ENCODE data around the gene ZNF764. TPM values are rescaled to one million over a fixed set of nuclear protein-coding genes. Genes with fewer than 3 reads are reported as not detected.
A peak's percentile ranks its signal among the peaks of the same experiment; 100 is the strongest.
"Not testable (repeated sequence)": the region's sequence is repeated elsewhere in the genome, so short reads cannot be mapped to it uniquely, and the experiment has no call there.

ZNF764 gene
- total RNA-seq, 1 donor from 2014 or later, result 4.4 TPM

DNA sequence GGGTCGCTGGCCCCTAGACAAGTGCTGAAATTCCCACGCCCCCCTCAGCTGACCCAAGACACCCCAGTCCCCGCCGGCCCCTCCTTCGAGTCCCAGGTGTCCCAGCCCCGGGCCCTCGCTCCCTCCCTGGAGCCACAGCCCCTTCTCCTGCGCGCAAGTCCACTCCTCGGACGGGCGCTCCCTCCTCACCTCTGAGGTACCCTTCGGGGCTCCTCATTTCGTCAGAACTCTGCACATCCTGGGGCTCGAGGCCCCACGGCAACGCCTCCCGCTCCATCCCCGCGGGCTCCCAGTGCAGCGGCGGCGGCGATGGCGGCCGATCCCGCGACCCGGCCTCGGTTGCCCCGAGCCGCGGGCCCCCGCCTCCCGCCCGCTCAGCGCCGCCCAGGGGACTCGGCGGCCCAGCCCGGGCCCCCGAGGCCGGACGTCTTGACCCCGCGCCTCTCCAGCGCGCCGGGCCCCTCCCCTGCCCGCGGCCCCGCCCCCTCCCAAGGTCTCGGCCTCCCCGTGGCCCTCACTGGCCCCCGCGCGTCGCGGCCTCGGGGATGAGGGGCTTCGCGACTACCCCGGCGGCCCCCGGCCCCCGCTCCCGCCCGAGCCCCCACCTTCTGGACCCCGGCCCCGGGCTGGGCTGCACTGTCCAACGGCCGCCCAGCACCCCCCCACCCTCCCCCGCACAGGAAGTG lies 31.9 kb downstream of the ZNF764 start, which contains the start of gene ZNF768:
Gene ZNF768 (minus strand): TSS at position 430 of the 686 bp plus-strand sequence. CDS start 153 bp downstream, at position 277.
- DNase-seq, result peak; percentile 42

DNA sequence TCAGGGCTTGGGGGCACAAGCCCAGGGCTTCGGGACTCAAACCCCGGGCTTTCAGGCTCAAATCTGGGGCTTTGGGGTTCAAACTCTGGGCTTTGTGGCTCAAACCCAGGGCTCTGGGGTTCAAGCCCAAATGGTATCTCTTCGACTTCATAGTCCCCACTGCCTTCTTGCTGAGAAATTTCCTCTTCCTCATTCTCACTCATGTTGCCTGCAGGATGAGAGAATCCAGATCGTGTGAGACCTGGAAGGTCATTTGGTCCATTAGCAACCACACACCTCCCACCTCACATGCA lies 32.4 kb downstream of the ZNF764 start:
- no peak for DNase-seq

DNA sequence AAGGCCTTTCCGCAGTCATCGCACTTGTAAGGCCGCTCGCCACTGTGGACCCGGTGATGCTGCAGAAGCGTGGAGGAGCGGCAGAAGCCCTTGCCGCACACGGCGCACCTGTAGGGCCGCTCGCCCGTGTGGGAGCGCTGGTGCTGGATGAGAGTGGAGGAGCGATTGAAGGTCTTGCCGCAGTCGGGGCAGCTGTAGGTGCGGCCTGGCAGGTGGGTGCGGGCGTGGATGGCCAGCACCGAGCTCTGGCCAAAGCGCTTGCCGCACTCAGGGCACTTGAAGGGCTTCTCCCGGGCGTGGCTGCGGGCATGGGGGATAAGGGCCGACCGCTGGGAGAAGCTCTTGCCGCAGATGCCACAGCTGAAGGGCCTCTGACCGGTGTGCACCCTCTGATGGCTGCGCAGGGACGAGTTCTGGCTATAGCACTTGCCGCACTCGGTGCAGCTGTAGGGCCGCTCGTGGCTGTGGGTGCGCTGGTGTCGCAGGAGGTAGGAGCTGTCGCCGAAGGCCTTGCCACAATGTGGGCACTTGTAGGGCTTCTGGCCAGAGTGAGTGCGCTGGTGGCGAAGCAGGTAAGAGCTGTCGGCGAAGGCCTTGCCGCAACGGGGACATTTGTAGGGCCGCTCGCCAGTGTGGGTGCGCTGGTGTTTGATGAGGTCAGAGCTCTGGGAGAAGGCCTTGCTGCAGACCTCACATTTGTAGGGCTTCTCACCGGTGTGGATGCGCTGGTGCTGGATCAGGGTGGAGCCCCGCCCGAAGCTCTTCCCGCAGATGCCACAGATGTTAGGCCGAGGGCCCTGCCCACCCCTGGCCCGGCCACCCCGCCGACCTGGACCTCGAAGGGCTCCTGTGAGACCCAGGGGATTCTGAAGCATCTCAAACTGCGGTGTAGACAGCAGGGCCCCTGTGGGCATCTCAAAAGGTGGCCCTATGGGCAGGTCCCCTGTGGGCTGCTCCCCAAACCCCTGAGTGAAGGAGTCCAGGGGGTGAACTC lies 33.3 kb downstream of the ZNF764 start:
- no peak for DNase-seq

GRCh38 chr16:30523768-30524574 lies 34.2 kb downstream of the ZNF764 start:
- no peak for DNase-seq

DNA sequence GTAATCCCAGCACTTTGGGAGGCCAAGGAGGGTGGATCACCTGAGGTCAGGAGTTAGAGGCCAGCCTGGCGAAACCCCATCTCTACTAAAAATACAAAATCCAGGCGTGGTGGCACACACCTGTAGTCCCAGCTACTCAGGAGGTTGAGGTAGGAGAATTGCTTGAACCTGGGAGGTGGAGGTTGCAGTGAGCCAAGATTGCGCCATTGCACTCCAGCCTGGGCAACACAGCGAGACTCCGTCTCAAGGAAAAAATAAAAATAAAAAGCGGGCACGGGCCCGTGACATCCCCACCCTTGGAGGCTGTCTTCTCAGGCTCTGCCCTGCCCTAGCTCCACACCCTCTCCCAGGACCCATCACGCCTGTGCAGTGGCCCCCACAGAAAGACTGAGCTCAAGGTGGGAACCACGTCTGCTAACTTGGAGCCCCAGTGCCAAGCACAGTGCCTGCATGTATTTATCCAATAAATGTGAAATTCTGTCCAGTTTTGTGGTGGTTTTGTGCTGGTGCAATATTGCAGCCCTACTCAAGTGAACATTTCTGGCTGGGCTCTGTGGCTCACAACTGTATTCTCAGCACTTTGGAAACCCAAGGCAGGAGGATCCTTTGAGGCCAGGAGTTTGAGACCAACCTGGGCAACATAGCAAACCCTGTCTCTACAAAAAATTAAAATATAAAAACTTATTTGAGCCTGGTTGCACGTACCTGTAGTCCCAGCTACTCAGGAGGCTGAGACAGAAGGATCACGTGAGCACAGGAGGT lies 35.3 kb downstream of the ZNF764 start:
- not testable (repeated sequence) for DNase-seq

- DNase-seq, result no peak
Measured at GRCh38 chr16:30521873-30522641, 36.1 kb downstream of the ZNF764 start.

DNA sequence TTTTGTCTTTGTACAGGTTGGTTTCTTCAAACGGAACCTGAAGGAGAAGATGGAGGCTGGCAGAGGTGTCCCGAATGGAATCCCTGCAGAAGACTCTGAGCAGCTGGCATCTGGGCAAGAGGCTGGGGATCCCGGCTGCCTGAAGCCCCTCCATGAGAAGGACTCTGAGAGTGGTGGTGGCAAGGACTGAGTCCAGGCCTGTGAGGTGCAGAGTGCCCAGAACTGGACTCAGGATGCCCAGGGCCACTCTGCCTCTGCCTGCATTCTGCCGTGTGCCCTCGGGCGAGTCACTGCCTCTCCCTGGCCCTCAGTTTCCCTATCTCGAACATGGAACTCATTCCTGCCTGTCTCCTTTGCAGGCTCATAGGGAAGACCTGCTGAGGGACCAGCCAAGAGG lies 36.7 kb downstream of the ZNF764 start:
- DNase-seq, result no peak

DNA sequence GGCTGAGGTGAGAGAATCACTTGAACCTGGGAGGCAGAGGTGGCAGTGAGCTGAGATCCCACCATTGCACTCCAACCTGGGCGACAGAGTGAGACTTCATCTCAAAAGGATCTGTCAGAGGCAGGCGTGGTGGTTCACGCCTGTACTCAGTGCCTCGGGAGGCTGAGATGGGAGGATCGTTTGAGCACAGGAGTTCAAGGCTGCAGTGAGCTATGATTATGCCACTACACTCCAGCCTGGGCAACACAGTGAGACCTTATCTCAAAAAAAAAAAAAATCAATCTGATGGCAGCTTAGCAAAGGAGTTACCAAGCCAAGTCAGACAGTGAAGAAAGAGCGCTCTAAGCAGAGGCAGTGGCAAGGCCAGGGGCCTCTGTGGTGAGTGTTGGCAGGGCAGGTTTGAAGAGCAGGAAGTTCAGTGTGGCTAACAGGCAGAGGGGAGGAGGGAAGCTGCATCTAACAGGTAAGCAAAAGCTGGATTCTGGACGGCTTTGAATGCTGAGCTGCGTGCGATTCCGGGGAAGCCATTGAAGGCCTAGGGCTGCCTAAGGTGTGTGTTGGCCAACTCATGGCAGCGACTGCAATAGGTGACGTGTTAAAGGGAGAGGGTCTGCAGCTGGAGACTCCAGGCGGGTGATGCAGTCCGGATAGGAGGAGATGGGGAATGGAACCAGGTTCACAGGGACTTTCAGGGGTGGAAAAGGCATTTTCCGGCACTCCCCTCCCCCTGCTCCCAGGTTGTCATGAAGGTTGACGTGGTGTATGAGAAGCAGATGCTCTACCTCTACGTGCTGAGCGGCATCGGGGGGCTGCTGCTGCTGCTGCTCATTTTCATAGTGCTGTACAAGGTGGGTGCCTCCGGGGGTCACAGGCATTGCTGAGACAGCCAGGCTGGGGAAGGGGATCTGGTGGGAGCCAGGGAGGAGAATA lies 38.8 kb downstream of the ZNF764 start:
- DNase-seq, result no peak

GRCh38 chr16:30518552-30518951 lies 39.6 kb downstream of the ZNF764 start:
- DNase-seq, result no peak

- DNase-seq, result no peak
Measured at GRCh38 chr16:30515275-30515674, 42.9 kb downstream of the ZNF764 start.

DNA sequence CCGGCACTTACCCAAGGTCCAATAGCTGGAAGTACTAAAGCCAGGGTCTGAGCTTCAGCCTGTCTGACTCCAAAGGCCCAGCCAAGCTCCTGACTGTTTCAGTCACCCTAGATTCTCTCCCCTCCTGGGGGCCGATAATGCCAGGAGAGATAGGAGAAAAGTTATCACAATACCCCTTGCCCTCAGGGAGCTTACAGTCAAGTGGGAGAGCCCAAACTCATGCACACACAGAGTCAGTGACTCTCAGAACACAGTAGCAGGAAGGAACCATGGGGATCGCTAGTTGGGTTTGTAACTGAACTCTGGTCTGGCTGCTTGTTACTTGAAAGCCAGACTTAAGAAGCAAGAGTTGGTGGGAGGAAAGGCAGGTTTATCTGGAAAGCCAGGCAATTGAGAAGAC lies 46.7 kb downstream of the ZNF764 start:
- DNase-seq, result no peak

GRCh38 chr16:30510376-30510938 lies 47.7 kb downstream of the ZNF764 start:
- no peak for DNase-seq

- DNase-seq, result no peak
Measured at GRCh38 chr16:30509081-30509765, 49.0 kb downstream of the ZNF764 start.

Other genes with a start within 250 kb of the ZNF764 start
- gene CD2BP2, start 203.1 kb downstream of the ZNF764 start, total RNA-seq, result 44.4 and 50.4 TPM in 2 replicates
- gene TBC1D10B, start 187.9 kb downstream of the ZNF764 start, total RNA-seq, result 37.4 and 57.4 TPM in 2 replicates
- not detected in 2 replicates for gene MYL11, start 183.6 kb downstream of the ZNF764 start, total RNA-seq
- not detected in 2 replicates for gene SEPTIN1, start 175.8 kb downstream of the ZNF764 start, total RNA-seq
- 16.5 and 20.1 TPM in 2 replicates for gene ZNF48, start 163.0 kb downstream of the ZNF764 start, total RNA-seq
- 14.8 and 21.4 TPM in 2 replicates for gene ZNF771, start 150.8 kb downstream of the ZNF764 start, total RNA-seq
- 61.3 and 61.9 TPM in 2 replicates for gene DCTPP1, start 128.3 kb downstream of the ZNF764 start, total RNA-seq
- gene SEPHS2, start 112.5 kb downstream of the ZNF764 start, total RNA-seq, result 16.0 and 17.1 TPM in 2 replicates
- not detected in 2 replicates for gene ITGAL, start 85.6 kb downstream of the ZNF764 start, total RNA-seq
- gene ZNF768, start 31.8 kb downstream of the ZNF764 start, total RNA-seq, result 18.6 and 21.3 TPM in 2 replicates
- gene ZNF747, start 23.5 kb downstream of the ZNF764 start, total RNA-seq, result 8.7 and 9.3 TPM in 2 replicates
- 10.6 and 10.9 TPM in 2 replicates for gene ZNF688, start 13.3 kb upstream of the ZNF764 start, total RNA-seq
- gene ZNF785, start 27.3 kb upstream of the ZNF764 start, total RNA-seq, result 8.1 and 11.9 TPM in 2 replicates
- 5.8 and 6.0 TPM in 2 replicates for gene ZNF689, start 52.0 kb upstream of the ZNF764 start, total RNA-seq
- gene PRR14, start 92.6 kb upstream of the ZNF764 start, total RNA-seq, result 8.0 and 14.4 TPM in 2 replicates
- gene FBRS, start 100.1 kb upstream of the ZNF764 start, total RNA-seq, result 20.6 and 20.7 TPM in 2 replicates
- 44.1 and 69.1 TPM in 2 replicates for gene SRCAP, start 140.8 kb upstream of the ZNF764 start, total RNA-seq
- gene PHKG2, start 190.1 kb upstream of the ZNF764 start, total RNA-seq, result 20.1 and 21.4 TPM in 2 replicates
- 0.93 and 1.2 TPM in 2 replicates for gene CFAP119, start 203.7 kb upstream of the ZNF764 start, total RNA-seq
- 64.5 and 100 TPM in 2 replicates for gene RNF40, start 203.9 kb upstream of the ZNF764 start, total RNA-seq
- 6.1 and 8.4 TPM in 2 replicates for gene ZNF629, start 228.8 kb upstream of the ZNF764 start, total RNA-seq

Data from dermis blood vessel endothelial cell (primary cell).